K562 (cell line): Measurements from ENCODE around the gene LAMB4. TPM values are rescaled to one million over a fixed set of nuclear protein-coding genes. Genes with fewer than 3 reads are reported as not detected.

Source experiments
- CTBP1 ChIP-seq: fragments of 450-650 bp; IDR thresholded peaks from 2 replicates; pipeline ENCODE4 v1.6.1; 2016; ENCODE audit warnings: borderline replicate concordance
- HDAC6 ChIP-seq: IDR thresholded peaks from 2 replicates; pipeline ENCODE4 v1.6.1; 2012; ENCODE audit warnings: low read depth, mild to moderate bottlenecking, control low read depth, inconsistent platforms, low read length, moderate library complexity
- HIVEP1 ChIP-seq: fragments of 250-450 bp; sonication (Bioruptor Pico); IDR thresholded peaks from 2 replicates; pipeline ENCODE4 v1.4.0; 2020; ENCODE audit warnings: mild to moderate bottlenecking
- MBD1 ChIP-seq: fragments of 250-450 bp; sonication (Bioruptor Pico); IDR thresholded peaks from 2 replicates; pipeline ENCODE4 v1.8.0; 2022; ENCODE audit warnings: inconsistent platforms
- RBM15 ChIP-seq: fragments of 200-400 bp; formaldehyde crosslinking; IDR thresholded peaks from 2 replicates; pipeline ENCODE4 v1.6.1; 2018; ENCODE audit warnings: mild to moderate bottlenecking, low read length, moderate library complexity; ENCODE audit not compliant: insufficient read depth
- RREB1 ChIP-seq: fragments of 250-450 bp; sonication (Bioruptor Pico); IDR thresholded peaks from 2 replicates; pipeline ENCODE4 v1.4.0; 2020
- VEZF1 ChIP-seq: fragments of 200-800 bp; sonication (Bioruptor generic); IDR thresholded peaks from 2 replicates; pipeline ENCODE4 v1.6.1; 2017; ENCODE audit warnings: missing genetic modification characterization, missing compliant biosample characterization
- ZBTB49 ChIP-seq: sonication (generic); formaldehyde crosslinking; IDR thresholded peaks from 2 replicates; pipeline ENCODE4 v1.8.0; 2022; ENCODE audit warnings: missing genetic modification reagents, mild to moderate bottlenecking, borderline replicate concordance
- ZNF24 ChIP-seq: fragments of 450-650 bp; IDR thresholded peaks from 2 replicates; pipeline ENCODE4 v1.6.1; 2016
- ZNF347 ChIP-seq: fragments of 450-650 bp; formaldehyde crosslinking; IDR thresholded peaks from 2 replicates; pipeline ENCODE4 v1.4.0; 2020; ENCODE audit warnings: low read depth, mild to moderate bottlenecking, moderate library complexity
- polyA plus RNA-seq, 8 experiments: library from polyadenylated mRNA; depleted of rRNA in 4 of 8; stranded (reverse) in 5 of 8; unstranded in 3 of 8; fragments of >200 nt; fragmentation: Nextera tagmentation in 2 of 8; fragmentation: Illumina TruSeq in 1 of 8; extraction: Ambion mirVana in 2 of 8; extraction: Trizol in 1 of 8; gene quantifications; 2 replicates each; pipeline versions ENCODE4 v1.2.1 to v1.2.3, GENCODE V29; 2011 to 2014; ENCODE audit warnings: inconsistent platforms in 1 of 8, missing spikeins in 1 of 8
- total RNA-seq, 7 experiments: library from RNA; depleted of rRNA in 6 of 7; stranded (reverse); fragments of >200 nt in 6 of 7; fragmentation: Illumina TruSeq in 2 of 7; extraction: Trizol in 2 of 7; gene quantifications; 2 replicates each; pipeline versions ENCODE4 v1.2.1 to v1.2.3, GENCODE V29; 2011 to 2021; ENCODE audit warnings: low replicate concordance in 1 of 7

LAMB4 gene
- total and polyA plus RNA-seq, 9 of the 15 experiments (the other 6 are each of a cell fraction or from before 2014, with no cell fraction given): 0.06 to 0.13 (median 0.07) TPM; not detected in 6

GRCh38 chr7:108002726-108003598, 127.2 kb downstream of the LAMB4 start, which contains the start of gene LAMB1 (continued):
- TF ChIP-seq ZNF24: no peak
- TF ChIP-seq ZBTB49 (CRISPR knock-in tag): no peak
- 0 out of 2 replicates have a peak, but pooled peaks have one; percentile 50 for TF ChIP-seq VEZF1
- peak; percentile 54; the same call in 1 of the 2 replicates for TF ChIP-seq CTBP1
- no peak for TF ChIP-seq RREB1 (CRISPR knock-in tag)
- TF ChIP-seq ZNF347 (CRISPR knock-in tag): no peak
- no peak for TF ChIP-seq HIVEP1 (CRISPR knock-in tag)
- 0 out of 2 replicates have a peak, but pooled peaks have one; percentile 48 for TF ChIP-seq HDAC6
- no peak for TF ChIP-seq RBM15
- TF ChIP-seq MBD1: no peak
